K562 (cell line): ENCODE measurements around the gene DHTKD1. TPM values are rescaled to one million over a fixed set of nuclear protein-coding genes. Genes with fewer than 3 reads are reported as not detected.

Experiments
- ATAC-seq: fragments of 200-7000 bp; cut with Tn5 transposase; 3 replicates; pipeline ENCODE4 v1.9.1; 2020; ENCODE audit warnings: moderate library complexity
- BruUV-seq: library from RNA; stranded (reverse); fragments of 400-500 nt; replicated peaks from 2 replicates; lab custom pipeline; 2021; lab: Mats Ljungman, UMichigan
- CTCF ChIA-PET: fragments of 300-600 bp; formaldehyde crosslinking; extraction: SDS; loops from one replicate; lab custom pipeline; 2021; ENCODE audit warnings: low intra/inter-chr PET ratio; lab: Yijun Ruan, JAX
- POLR2A ChIA-PET: fragments of 300-600, 350-650 bp; sonication (Branson Sonifier 250); formaldehyde crosslinking; extraction: SDS; loops from one replicate; lab custom pipeline; 2021; ENCODE audit warnings: antibody characterized with exemption, inconsistent platforms; lab: Yijun Ruan, JAX
- DNase-seq, 4 experiments: peaks; one replicate each; pipeline versions ENCODE4 v3.0.0 to v3.0.0-alpha.2; 2011 to 2018; ENCODE audit warnings: low spot score in 3 of 4, mixed read lengths in 3 of 4; ENCODE audit errors: extremely low read depth in 1 of 4
- FAIRE-seq: peaks from 2 replicates; lab custom pipeline; 2011; peaks lifted over from hg19 to GRCh38; lab: Jason Lieb, UNC
- H2AFZ ChIP-seq: 2 replicates; pipeline ENCODE4 v1.6.0; 2011; ENCODE audit warnings: low read depth, low read length, control low read depth, inconsistent platforms
- H3K27ac ChIP-seq: fragments of 200-600 bp; 3 replicates; pipeline ENCODE4 v1.8.0; 2011; ENCODE audit warnings: low read depth, mild to moderate bottlenecking, control low read depth, inconsistent platforms, low read length, moderate library complexity, mixed read lengths; ENCODE audit errors: extremely low read depth
- H3K27me3 ChIP-seq, 2 experiments: fragments of 300-600 bp in 1 of 2; 2 replicates in 1 of 2; 3 replicates in 1 of 2; pipeline versions ENCODE4 v1.6.0 to v1.8.0; 2011; ENCODE audit warnings: inconsistent platforms in 2 of 2, low read length in 2 of 2, mild to moderate bottlenecking in 1 of 2, mixed read lengths in 1 of 2, moderate library complexity in 1 of 2; ENCODE audit not compliant: control insufficient read depth in 2 of 2, insufficient read depth in 2 of 2
- H3K36me3 ChIP-seq: fragments of 300-600 bp; 3 replicates; pipeline ENCODE4 v1.8.0; 2011; ENCODE audit warnings: mild to moderate bottlenecking, low read length, inconsistent platforms; ENCODE audit not compliant: control insufficient read depth, insufficient read depth
- H3K4me1 ChIP-seq, 2 experiments: fragments of 200-600 bp in 1 of 2; replicated peaks in 1 of 2; 2 replicates in 1 of 2; 3 replicates in 1 of 2; pipeline versions ENCODE4 v1.5.1 to v1.8.0; 2011; ENCODE audit warnings: inconsistent platforms in 2 of 2, low read length in 2 of 2, mild to moderate bottlenecking in 1 of 2, mixed read lengths in 1 of 2, moderate library complexity in 1 of 2; ENCODE audit not compliant: control insufficient read depth in 2 of 2, insufficient read depth in 2 of 2
- H3K4me2 ChIP-seq: 2 replicates; pipeline ENCODE4 v1.6.1; 2011; ENCODE audit warnings: low read length, control low read depth, inconsistent platforms, mixed read lengths; ENCODE audit not compliant: insufficient read depth
- H3K4me3 ChIP-seq: fragments of 200-600 bp; sonication (generic), shearing (Covaris generic); 2 replicates; pipeline ENCODE4 v1.5.1; 2016; ENCODE audit warnings: control low read depth, inconsistent platforms
- H3K79me2 ChIP-seq: fragments of 200-600 bp; 3 replicates; pipeline ENCODE4 v1.8.0; 2011; ENCODE audit warnings: low read length, inconsistent platforms; ENCODE audit not compliant: control insufficient read depth, insufficient read depth
- H3K9ac ChIP-seq, 2 experiments: 2 replicates each; pipeline versions ENCODE4 v1.6.0 to v1.6.1; 2011; ENCODE audit warnings: low read depth in 2 of 2, low read length in 2 of 2, control low read depth in 1 of 2, inconsistent platforms in 1 of 2, mild to moderate bottlenecking in 1 of 2, mixed read lengths in 1 of 2; ENCODE audit not compliant: insufficient read depth in 1 of 2
- H3K9me1 ChIP-seq: one replicate; pipeline ENCODE4 v1.6.0; 2011; ENCODE audit warnings: inconsistent platforms, mild to moderate bottlenecking, low read length, moderate library complexity; ENCODE audit not compliant: control insufficient read depth, insufficient read depth
- H3K9me3 ChIP-seq: replicated peaks from 2 replicates; pipeline ENCODE4 v1.5.1; 2011; ENCODE audit warnings: low read depth, low read length, inconsistent platforms; ENCODE audit not compliant: control insufficient read depth, insufficient read depth
- H4K20me1 ChIP-seq: replicated peaks from 2 replicates; pipeline ENCODE4 v1.6.1; 2011; ENCODE audit warnings: low read length, inconsistent platforms, mixed read lengths; ENCODE audit not compliant: control insufficient read depth, insufficient read depth
- CBX1 ChIP-seq: sonication (generic); IDR thresholded peaks from 2 replicates; pipeline ENCODE4 v1.6.1; 2016; ENCODE audit warnings: antibody characterized with exemption, low read depth, mild to moderate bottlenecking
- CGGBP1 ChIP-seq: fragments of 250-450 bp; sonication (Bioruptor Pico); IDR thresholded peaks from 2 replicates; pipeline ENCODE4 v1.9.0; 2021; ENCODE audit warnings: mild to moderate bottlenecking
- E2F3 ChIP-seq: fragments of 250-450 bp; sonication (Bioruptor Pico); IDR thresholded peaks from 2 replicates; pipeline ENCODE4 v1.4.0; 2020; ENCODE audit warnings: mild to moderate bottlenecking
- FOXA1 ChIP-seq: fragments of 450-650 bp; IDR thresholded peaks from 2 replicates; pipeline ENCODE4 v1.6.1; 2016; ENCODE audit warnings: mild to moderate bottlenecking, borderline replicate concordance
- FOXM1 ChIP-seq, 2 experiments: fragments of 450-650 bp in 1 of 2; sonication (generic) in 1 of 2; formaldehyde crosslinking in 1 of 2; IDR thresholded peaks; 2 replicates each; pipeline versions ENCODE4 v1.6.1 to v1.9.0; 2017 to 2022; ENCODE audit warnings: low read depth in 2 of 2, mild to moderate bottlenecking in 2 of 2, missing genetic modification reagents in 1 of 2, moderate library complexity in 1 of 2
- GTF3C2 ChIP-seq: IDR thresholded peaks from 3 replicates; pipeline ENCODE4 v1.6.1; 2011; ENCODE audit warnings: borderline replicate concordance, mild to moderate bottlenecking, moderate library complexity; ENCODE audit not compliant: insufficient read length; ENCODE audit errors: extremely low read depth
- HBP1 ChIP-seq: fragments of 450-650 bp; formaldehyde crosslinking; IDR thresholded peaks from 2 replicates; pipeline ENCODE4 v1.4.0; 2022; ENCODE audit warnings: missing genetic modification characterization
- PKNOX1 ChIP-seq: fragments of 450-650 bp; IDR thresholded peaks from 2 replicates; pipeline ENCODE4 v1.6.1; 2016
- PRPF4 ChIP-seq: fragments of 200-400 bp; formaldehyde crosslinking; IDR thresholded peaks from one replicate; pipeline ENCODE4 v1.6.1; 2017; ENCODE audit warnings: low read length, low read depth, mild to moderate bottlenecking; ENCODE audit not compliant: insufficient read depth, poor library complexity, severe bottlenecking
- RBM25 ChIP-seq: fragments of 200-400 bp; formaldehyde crosslinking; IDR thresholded peaks from 2 replicates; pipeline ENCODE4 v1.6.1; 2018; ENCODE audit warnings: low read length, low read depth, moderate library complexity; ENCODE audit not compliant: severe bottlenecking
- SMAD3 ChIP-seq: fragments of 450-650 bp; formaldehyde crosslinking; conservative IDR thresholded peaks from 2 replicates; pipeline ENCODE4 v1.4.0; 2020; ENCODE audit warnings: mild to moderate bottlenecking
- ZNF12 ChIP-seq: sonication (generic); formaldehyde crosslinking; IDR thresholded peaks from 2 replicates; pipeline ENCODE4 v1.4.0; 2020; ENCODE audit warnings: mild to moderate bottlenecking, missing genetic modification reagents
- ZNF253 ChIP-seq: fragments of 250-450 bp; sonication (Bioruptor Pico); conservative IDR thresholded peaks from 2 replicates; pipeline ENCODE4 v1.6.1; 2021; ENCODE audit warnings: mild to moderate bottlenecking
- ZNF699 ChIP-seq: fragments of 250-450 bp; sonication (Bioruptor Pico); IDR thresholded peaks from 2 replicates; pipeline ENCODE4 v1.8.0; 2021; ENCODE audit warnings: mild to moderate bottlenecking, moderate library complexity; ENCODE audit not compliant: insufficient replicate concordance
- ZNF766 ChIP-seq: fragments of 200-800 bp; sonication (Bioruptor generic); conservative IDR thresholded peaks from 2 replicates; pipeline ENCODE4 v1.6.1; 2016; ENCODE audit warnings: missing genetic modification characterization, missing compliant biosample characterization
- ZNF785 ChIP-seq: fragments of 250-450 bp; sonication (Bioruptor Pico); IDR thresholded peaks from 2 replicates; pipeline ENCODE4 v1.4.0; 2020; ENCODE audit warnings: mild to moderate bottlenecking
- WGBS: fragments of 100-300 bp; shearing (Covaris generic); methylation state at CpG from one replicate; pipeline ENCODE4 v1.1.6; 2016; ENCODE audit warnings: low coverage, mixed read lengths; ENCODE audit not compliant: insufficient coverage; ENCODE audit errors: missing lambda C conversion rate; 5-methylcytosine and 5-hydroxymethylcytosine counted together
- in situ Hi-C: fragments of 300-500 bp; cut with MboI; formaldehyde crosslinking; loops from 4 replicates; pipeline ENCODE4 v1.15.0; 2018; ENCODE audit warnings: inconsistent platforms, mixed read lengths
- intact Hi-C: fragments of 100-400 bp; cut with micrococcal nuclease; formaldehyde crosslinking; loops from 2 replicates; pipeline ENCODE4 v1.14.2; 2022
- polyA plus RNA-seq, 8 experiments: library from polyadenylated mRNA; depleted of rRNA in 4 of 8; stranded (reverse) in 5 of 8; unstranded in 3 of 8; fragments of >200 nt; fragmentation: Nextera tagmentation in 2 of 8; fragmentation: Illumina TruSeq in 1 of 8; extraction: Ambion mirVana in 2 of 8; extraction: Trizol in 1 of 8; gene quantifications; 2 replicates each; pipeline versions ENCODE4 v1.2.1 to v1.2.3, GENCODE V29; 2011 to 2014; ENCODE audit warnings: inconsistent platforms in 1 of 8, missing spikeins in 1 of 8
- total RNA-seq, 7 experiments: library from RNA; depleted of rRNA in 6 of 7; stranded (reverse); fragments of >200 nt in 6 of 7; fragmentation: Illumina TruSeq in 2 of 7; extraction: Trizol in 2 of 7; gene quantifications; 2 replicates each; pipeline versions ENCODE4 v1.2.1 to v1.2.3, GENCODE V29; 2011 to 2021; ENCODE audit warnings: low replicate concordance in 1 of 7

Gene DHTKD1
- total and polyA plus RNA-seq, 9 of the 15 experiments (the other 6 are each of a cell fraction or from before 2014, with no cell fraction given) = 3.1 to 19.7 (median 6.8) TPM

- WGBS = 83% methylated on average over 6 of the region's 6 CpGs
- intact Hi-C loops (no loop called here), in situ Hi-C loops (no loop called here)
- Histone ChIP-seq H3K9me3 (no peaks in the 10 kb centered on the region), H3K9me1 (no peaks in the 10 kb centered on the region), H3K27ac (no peak overlapping the region), H3K4me3 (no peak overlapping the region), H2AFZ (no peak overlapping the region), H4K20me1 (no peaks in the 10 kb centered on the region), H3K4me1 (no peaks in the 10 kb centered on the region; a peak in 1 of 5 replicates), H3K27me3 (no peaks in the 10 kb centered on the region), H3K36me3 (peaks cover 69% of the 10 kb centered on the region), H3K4me2 (no peak overlapping the region), H3K9ac (no peak overlapping the region), H3K79me2 (no peaks in the 10 kb centered on the region)
- FAIRE-seq = no peak
- BruUV-seq = no TSS peak
- CTCF ChIA-PET = no interaction called here
- POLR2A ChIA-PET = interaction anchor here (0.9 kb wide), 1 partner anchor 29 kb away, joined by 3 read pairs; the partner anchor contains the start of genes CDC123 and NUDT5
- DNase-seq = no peak
- no peak for ATAC-seq
- no peak for TF ChIP-seq RBM25
- TF ChIP-seq ZNF785 (CRISPR knock-in tag) = no peak
- no peak for TF ChIP-seq ZNF12 (CRISPR knock-in tag)
- no peak for TF ChIP-seq FOXM1 (IDR thresholded peaks at IDR 0.05; ENCODE audit: low read depth)
- no peak for TF ChIP-seq FOXM1 (CRISPR knock-in tag; IDR thresholded peaks at IDR 0.05; ENCODE audit: low read depth)
- no peak for TF ChIP-seq ZNF766
- TF ChIP-seq HBP1 (CRISPR knock-in tag) = no peak
- no peak for TF ChIP-seq FOXA1
- no peak for TF ChIP-seq PKNOX1
- no peak for TF ChIP-seq ZNF699 (CRISPR knock-in tag)
- no peak for TF ChIP-seq ZNF253 (CRISPR knock-in tag)
- no peak for TF ChIP-seq GTF3C2
- TF ChIP-seq PRPF4 = no peak
- no peak for TF ChIP-seq SMAD3 (CRISPR knock-in tag)
- no peak for TF ChIP-seq CBX1
- no peak for TF ChIP-seq CGGBP1 (CRISPR knock-in tag)
- TF ChIP-seq E2F3 (CRISPR knock-in tag) = no peak
Measured at GRCh38 chr10:12165999-12166775, 97.4 kb downstream of the DHTKD1 start.
